Cardiac fibroblast (primary cell): ENCODE measurements around the gene CALML3.

ENCODE experiments used
- DNase-seq, 2 donors: peaks; one replicate each; pipeline versions ENCODE4 v3.0.0 to v3.0.0-alpha.2; 2010; ENCODE audit warnings: low read depth in 2 of 2
- H3K4me3 ChIP-seq, 2 donors: replicated peaks in 1 of 2; 1 replicate in 1 of 2; 2 replicates in 1 of 2; pipeline ENCODE4 v1.5.1; 2011; ENCODE audit warnings: low read depth in 2 of 2, low read length in 2 of 2, mild to moderate bottlenecking in 2 of 2, moderate library complexity in 1 of 2
- CTCF ChIP-seq: IDR thresholded peaks from one replicate; pipeline ENCODE4 v1.5.1; 2011; ENCODE audit warnings: low read depth, mild to moderate bottlenecking, low read length, inconsistent platforms

Gene CALML3

GRCh38 chr10:5518143-5518542 is 6.6 kb upstream of the CALML3 start:
- TF ChIP-seq CTCF: no peak
- no peak for DNase-seq
- H3K4me3 ChIP-seq: no peak overlapping the region

- no peak overlapping the region for H3K4me3 ChIP-seq
- no peak for TF ChIP-seq CTCF
- no peak for DNase-seq
Measured at GRCh38 chr10:5519054-5519453, 5.7 kb upstream of the CALML3 start.

GRCh38 chr10:5522913-5523560 is 1.7 kb upstream of the CALML3 start:
- DNase-seq: no peak
- no peak for TF ChIP-seq CTCF

GRCh38 chr10:5523796-5524574 is 776 bp upstream of the CALML3 start:
- no peak for DNase-seq
- no peak for TF ChIP-seq CTCF
- H3K4me3 ChIP-seq: no peak overlapping the region

More at GRCh38 chr10:5522913-5523560, 1.7 kb upstream of the CALML3 start:
- no peak overlapping the region for H3K4me3 ChIP-seq

- H3K4me3 ChIP-seq: no peak overlapping the region
- DNase-seq: peak; percentile 30 to 53
- TF ChIP-seq CTCF: no peak
Measured at GRCh38 chr10:5525561-5526341, 990 bp downstream of the CALML3 start.

- DNase-seq: no peak
- no peak for TF ChIP-seq CTCF
- no peak overlapping the region for H3K4me3 ChIP-seq
Measured at GRCh38 chr10:5526691-5527331, 2.0 kb downstream of the CALML3 start.
